HepG2 (cell line): Measurements from ENCODE around the gene ALLC. TPM values are rescaled to one million over a fixed set of nuclear protein-coding genes. Genes with fewer than 3 reads are reported as not detected.

Experiments
- ATAC-seq: fragments of 200-7000 bp; cut with Tn5 transposase; 3 replicates; pipeline ENCODE4 v1.9.1; 2020; ENCODE audit warnings: mild to moderate bottlenecking, moderate library complexity
- BruUV-seq: library from RNA; stranded (reverse); fragments of 400-500 nt; replicated peaks from 2 replicates; lab custom pipeline; 2021; lab: Mats Ljungman, UMichigan
- CTCF ChIA-PET: fragments of 300-600 bp; formaldehyde crosslinking; extraction: SDS; loops from one replicate; lab custom pipeline; 2021; ENCODE audit warnings: low total read pairs, inconsistent platforms, low intra/inter-chr PET ratio; lab: Yijun Ruan, JAX
- POLR2A ChIA-PET: fragments of 350-600 bp; sonication (Branson Sonifier 250); formaldehyde crosslinking; loops from one replicate; lab custom pipeline; 2020; ENCODE audit warnings: antibody characterized with exemption, inconsistent platforms; lab: Yijun Ruan, JAX
- DNase-seq: peaks from one replicate; pipeline ENCODE4 v3.0.0-alpha.2; 2015; ENCODE audit warnings: low spot score
- FAIRE-seq: peaks from 3 replicates; lab custom pipeline; 2011; peaks lifted over from hg19 to GRCh38; lab: Jason Lieb, UNC
- H2AFZ ChIP-seq: one replicate; pipeline ENCODE4 v1.6.1; 2011; ENCODE audit warnings: low read length, inconsistent platforms
- H3K27ac ChIP-seq: fragments of 300-600 bp; 3 replicates; pipeline ENCODE4 v1.8.0; 2011; ENCODE audit warnings: mixed run types, mild to moderate bottlenecking, mixed read lengths, low read length, inconsistent platforms; ENCODE audit not compliant: insufficient read depth; ENCODE audit errors: extremely low read length
- H3K27me3 ChIP-seq, 2 experiments: fragments of 200-600 bp in 1 of 2; 2 replicates in 1 of 2; 3 replicates in 1 of 2; pipeline versions ENCODE4 v1.6.0 to v1.8.0; 2011; ENCODE audit warnings: low read length in 2 of 2, mild to moderate bottlenecking in 2 of 2, moderate library complexity in 2 of 2, inconsistent platforms in 1 of 2; ENCODE audit not compliant: insufficient read depth in 2 of 2, control insufficient read depth in 1 of 2
- H3K36me3 ChIP-seq, 2 experiments: fragments of 200-600 bp in 1 of 2; replicated peaks in 1 of 2; 2 replicates in 1 of 2; 3 replicates in 1 of 2; pipeline versions ENCODE4 v1.5.1 to v1.8.0; 2011; ENCODE audit warnings: low read length in 2 of 2, inconsistent platforms in 1 of 2; ENCODE audit not compliant: insufficient read depth in 2 of 2, control insufficient read depth in 1 of 2
- H3K4me1 ChIP-seq: 2 replicates; pipeline ENCODE4 v1.5.1; 2012; ENCODE audit warnings: low read length, inconsistent platforms; ENCODE audit not compliant: insufficient read depth
- H3K4me2 ChIP-seq: 2 replicates; pipeline ENCODE4 v1.6.0; 2011; ENCODE audit warnings: low read depth, low read length, inconsistent platforms
- H3K4me3 ChIP-seq, 3 experiments: fragments of 200-600 bp in 1 of 3; sonication (generic), shearing (Covaris generic) in 1 of 3; replicated peaks in 1 of 3; 2 replicates each; pipeline ENCODE4 v1.5.1; 2011 to 2016; ENCODE audit warnings: low read length in 3 of 3, inconsistent platforms in 2 of 3, low read depth in 2 of 3, mild to moderate bottlenecking in 2 of 3, control low read depth in 1 of 3, mixed read lengths in 1 of 3; ENCODE audit not compliant: insufficient read depth in 1 of 3
- H3K79me2 ChIP-seq: one replicate; pipeline ENCODE4 v1.6.1; 2011; ENCODE audit warnings: low read length, inconsistent platforms; ENCODE audit not compliant: insufficient read depth
- H3K9ac ChIP-seq: 2 replicates; pipeline ENCODE4 v1.6.0; 2011; ENCODE audit warnings: mild to moderate bottlenecking, low read depth, low read length, inconsistent platforms; ENCODE audit not compliant: insufficient read depth
- H3K9me3 ChIP-seq: 2 replicates; pipeline ENCODE4 v1.5.1; 2012; ENCODE audit warnings: mild to moderate bottlenecking, low read length
- H4K20me1 ChIP-seq: 2 replicates; pipeline ENCODE4 v1.6.0; 2011; ENCODE audit warnings: inconsistent platforms, mild to moderate bottlenecking, low read length, moderate library complexity; ENCODE audit not compliant: insufficient read depth
- ARHGAP35 ChIP-seq: sonication (generic); formaldehyde crosslinking; IDR thresholded peaks from 2 replicates; pipeline ENCODE4 v1.9.0; 2022; ENCODE audit warnings: mild to moderate bottlenecking, inconsistent platforms, moderate library complexity, missing genetic modification reagents, borderline replicate concordance
- CBFB ChIP-seq: sonication (generic); formaldehyde crosslinking; IDR thresholded peaks from 2 replicates; pipeline ENCODE4 v1.4.0; 2020; ENCODE audit warnings: missing genetic modification reagents
- ZMYM3 ChIP-seq: sonication (generic); formaldehyde crosslinking; IDR thresholded peaks from 2 replicates; pipeline ENCODE4 v1.5.1; 2020; ENCODE audit warnings: mild to moderate bottlenecking, missing genetic modification reagents
- ZNF280B ChIP-seq: sonication (generic); formaldehyde crosslinking; IDR thresholded peaks from 2 replicates; pipeline ENCODE4 v1.5.0; 2020; ENCODE audit warnings: missing genetic modification reagents, mild to moderate bottlenecking, borderline replicate concordance
- ZNF772 ChIP-seq: sonication (generic); formaldehyde crosslinking; IDR thresholded peaks from 2 replicates; pipeline ENCODE4 v1.5.0; 2020; ENCODE audit warnings: mild to moderate bottlenecking, missing genetic modification reagents
- WGBS: methylation state at CpG from one replicate; pipeline ENCODE4 v1.1.6; 2017; ENCODE audit warnings: low lambda C conversion rate; 5-methylcytosine and 5-hydroxymethylcytosine counted together
- in situ Hi-C: cut with HindIII; loops from 2 replicates; pipeline ENCODE4 v1.10.0; 2017; ENCODE audit warnings: low pct_unique_long_range_greater_than_20kb; ENCODE audit not compliant: extremely low pct_ligation_motif_present
- intact Hi-C: fragments of 100-400 bp; cut with micrococcal nuclease; formaldehyde crosslinking; loops from one replicate; pipeline ENCODE4 v1.10.0; 2022; ENCODE audit not compliant: unreplicated experiment
- polyA plus RNA-seq, 8 experiments: library from polyadenylated mRNA; depleted of rRNA in 3 of 8; stranded (reverse) in 7 of 8; unstranded in 1 of 8; fragments of >200 nt; fragmentation: Illumina TruSeq in 4 of 8; extraction: Trizol in 4 of 8; gene quantifications; 2 replicates each; pipeline versions ENCODE4 v1.2.1 to v1.2.3, GENCODE V29; 2011 to 2016; ENCODE audit warnings: low read depth in 4 of 8, missing spikeins in 1 of 8, mixed read lengths in 1 of 8; ENCODE audit not compliant: insufficient read depth in 1 of 8
- total RNA-seq, 5 experiments: library from RNA; depleted of rRNA; stranded (reverse); fragments of >200 nt; fragmentation: Illumina TruSeq; extraction: Trizol; gene quantifications; 2 replicates each; pipeline ENCODE4 v1.2.3, GENCODE V29; 2016; ENCODE audit warnings: low read depth in 1 of 5
- TF ChIP-seq, protein P1 (sequence below): IDR thresholded peaks from 2 replicates; pipeline ENCODE4 v1.6.1; 2016; ENCODE audit warnings: mild to moderate bottlenecking
- TF ChIP-seq, protein P2 (sequence below): IDR thresholded peaks from 2 replicates; pipeline ENCODE4 v1.6.1; 2018; ENCODE audit warnings: missing genetic modification reagents, mild to moderate bottlenecking, missing compliant biosample characterization

Gene ALLC
- total and polyA plus RNA-seq, 2 of the 13 experiments (the other 11 are each of a cell fraction or from before 2014, with no cell fraction given): 0.08 to 0.11 TPM

DNA sequence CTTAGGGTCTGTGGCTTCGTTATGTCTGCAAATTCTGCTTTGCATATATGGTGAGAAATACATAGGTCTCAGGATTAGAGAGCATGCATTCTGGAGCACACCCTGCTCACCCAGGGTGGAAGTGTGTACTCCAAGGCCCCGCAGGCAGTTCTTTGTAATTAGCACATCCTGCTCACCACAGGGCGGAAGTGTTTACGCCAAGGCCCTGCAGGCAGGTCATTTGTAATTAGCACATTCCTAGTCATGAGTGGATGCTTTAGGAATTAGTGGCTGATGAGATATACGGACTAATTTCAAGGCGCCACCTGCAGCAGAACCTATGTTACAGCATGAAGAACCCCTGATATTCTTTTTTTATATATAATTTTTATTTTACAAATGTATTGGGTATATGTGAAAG lies 4.2 kb downstream of the ALLC start:
- ATAC-seq: no peak
- no peak overlapping the region for H3K4me2 ChIP-seq
- FAIRE-seq: no peak

More for the DNA sequence above, 4.2 kb downstream of the ALLC start:
- Histone ChIP-seq H3K4me3 (no peak overlapping the region), H3K36me3 (no peaks in the 10 kb centered on the region), H3K9me3 (no peaks in the 10 kb centered on the region), H3K27me3 (peaks cover 0 to 8% of the 10 kb centered on the region in 2 experiments; a peak in 2 of 5 replicates), H3K79me2 (no peaks in the 10 kb centered on the region), H4K20me1 (no peaks in the 10 kb centered on the region), H3K9ac (no peak overlapping the region), H3K27ac (no peak overlapping the region), H2AFZ (no peak overlapping the region), H3K4me1 (peaks cover 59% of the 10 kb centered on the region)
- intact Hi-C loops (no loop called here), in situ Hi-C loops (no loop called here)
- CTCF ChIA-PET: no interaction called here
- no peak for TF ChIP-seq CBFB (CRISPR knock-in tag)
- no peak for TF ChIP-seq ZMYM3 (CRISPR knock-in tag)
- TF ChIP-seq, protein P1, sequence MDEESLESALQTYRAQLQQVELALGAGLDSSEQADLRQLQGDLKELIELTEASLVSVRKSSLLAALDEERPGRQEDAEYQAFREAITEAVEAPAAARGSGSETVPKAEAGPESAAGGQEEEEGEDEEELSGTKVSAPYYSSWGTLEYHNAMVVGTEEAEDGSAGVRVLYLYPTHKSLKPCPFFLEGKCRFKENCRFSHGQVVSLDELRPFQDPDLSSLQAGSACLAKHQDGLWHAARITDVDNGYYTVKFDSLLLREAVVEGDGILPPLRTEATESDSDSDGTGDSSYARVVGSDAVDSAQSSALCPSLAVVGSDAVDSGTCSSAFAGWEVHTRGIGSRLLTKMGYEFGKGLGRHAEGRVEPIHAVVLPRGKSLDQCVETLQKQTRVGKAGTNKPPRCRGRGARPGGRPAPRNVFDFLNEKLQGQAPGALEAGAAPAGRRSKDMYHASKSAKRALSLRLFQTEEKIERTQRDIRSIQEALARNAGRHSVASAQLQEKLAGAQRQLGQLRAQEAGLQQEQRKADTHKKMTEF (CRISPR knock-in tag): no peak
- TF ChIP-seq ARHGAP35 (CRISPR knock-in tag): no peak
- TF ChIP-seq ZNF772: no peak
- TF ChIP-seq ZNF280B: no peak
- TF ChIP-seq, protein P2, sequence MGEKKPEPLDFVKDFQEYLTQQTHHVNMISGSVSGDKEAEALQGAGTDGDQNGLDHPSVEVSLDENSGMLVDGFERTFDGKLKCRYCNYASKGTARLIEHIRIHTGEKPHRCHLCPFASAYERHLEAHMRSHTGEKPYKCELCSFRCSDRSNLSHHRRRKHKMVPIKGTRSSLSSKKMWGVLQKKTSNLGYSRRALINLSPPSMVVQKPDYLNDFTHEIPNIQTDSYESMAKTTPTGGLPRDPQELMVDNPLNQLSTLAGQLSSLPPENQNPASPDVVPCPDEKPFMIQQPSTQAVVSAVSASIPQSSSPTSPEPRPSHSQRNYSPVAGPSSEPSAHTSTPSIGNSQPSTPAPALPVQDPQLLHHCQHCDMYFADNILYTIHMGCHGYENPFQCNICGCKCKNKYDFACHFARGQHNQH: no peak
- POLR2A ChIA-PET: no interaction called here
- DNase-seq: no peak
- 50% methylated on average over 6 of the region's 6 CpGs for WGBS
- no TSS peak for BruUV-seq
